ENCODE measurements around the gene SLAMF6.

DNA sequence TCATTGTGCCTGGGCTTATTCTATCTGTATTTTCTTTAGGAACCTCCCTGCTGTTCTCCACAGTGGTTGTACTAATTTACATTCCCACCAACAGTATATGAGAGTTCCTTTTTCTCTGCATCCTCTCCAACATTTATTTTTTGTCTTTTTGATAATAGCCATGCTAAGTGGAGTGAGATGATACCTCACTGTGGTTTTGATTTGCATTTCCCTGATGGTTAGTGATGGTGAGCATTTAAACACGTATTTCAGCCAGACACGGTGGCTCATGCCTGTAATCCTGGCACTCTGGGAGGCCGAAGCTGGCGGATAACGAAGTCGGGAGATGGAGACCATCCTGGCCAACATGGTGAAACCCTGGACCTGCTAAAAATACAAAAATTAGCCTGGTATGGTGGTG, 57.9 kb downstream of the SLAMF6 start:
- TF ChIP-seq CTCF (IDR thresholded peaks at IDR 0.05) (no peak), POLR2A (IDR thresholded peaks at IDR 0.05) (no peak)

Measured in testis (tissue), 2 donors.